ENCODE data around the gene MED15. TPM values are rescaled to one million over a fixed set of nuclear protein-coding genes. Genes with fewer than 3 reads are reported as not detected.

The MED15 gene
- total RNA-seq, 1 experiment from 2014 or later: 40.2 TPM

- H3K4me1 ChIP-seq (replicated peaks): peaks cover 64% of the 10 kb centered on the region
- no peak overlapping the region; the same call in 1 of the 2 replicates for H3K27ac ChIP-seq
- H3K36me3 ChIP-seq: peaks cover 68% of the 10 kb centered on the region
- no peaks in the 10 kb centered on the region for H3K27me3 ChIP-seq (replicated peaks)
- no peak overlapping the region for H3K4me3 ChIP-seq
- H3K9me3 ChIP-seq (replicated peaks): no peaks in the 10 kb centered on the region
- no peak for DNase-seq (ENCODE audit: low read depth in 1 of 2, low spot score in 2 of 2)
Measured at GRCh38 chr22:20524004-20524481, 16.6 kb downstream of the MED15 start.

- Histone ChIP-seq H3K36me3 (peaks cover 58% of the 10 kb centered on the region), H3K27ac (no peak overlapping the region), H3K27me3 (replicated peaks) (no peaks in the 10 kb centered on the region), H3K9me3 (replicated peaks) (no peaks in the 10 kb centered on the region), H3K4me3 (no peak overlapping the region), H3K4me1 (replicated peaks) (peaks cover 69% of the 10 kb centered on the region)
- no peak for DNase-seq (ENCODE audit: low read depth in 1 of 2, low spot score in 2 of 2)
Measured at GRCh38 chr22:20525048-20525447, 17.6 kb downstream of the MED15 start.

- DNase-seq (ENCODE audit: low read depth in 1 of 2, low spot score in 2 of 2): no peak
- peaks cover 57% of the 10 kb centered on the region for H3K36me3 ChIP-seq
- no peaks in the 10 kb centered on the region for H3K9me3 ChIP-seq (replicated peaks)
- no peak overlapping the region for H3K4me3 ChIP-seq
- peak overlapping the region; percentile 48 for H3K27ac ChIP-seq
- peaks cover 76% of the 10 kb centered on the region for H3K4me1 ChIP-seq (replicated peaks)
- H3K27me3 ChIP-seq (replicated peaks): no peaks in the 10 kb centered on the region
Measured at GRCh38 chr22:20526305-20526627, 18.9 kb downstream of the MED15 start.

- peak; percentile 70 for DNase-seq (ENCODE audit: low read depth in 1 of 2, low spot score in 2 of 2)
- Histone ChIP-seq H3K27me3 (replicated peaks) (no peaks in the 10 kb centered on the region), H3K9me3 (replicated peaks) (no peaks in the 10 kb centered on the region), H3K36me3 (peaks cover 60% of the 10 kb centered on the region), H3K4me3 (no peak overlapping the region), H3K27ac (peak overlapping the region; percentile 48), H3K4me1 (replicated peaks) (peaks cover 81% of the 10 kb centered on the region)
Measured at GRCh38 chr22:20526628-20527355, 19.4 kb downstream of the MED15 start.

GRCh38 chr22:20528405-20528978 lies 21.1 kb downstream of the MED15 start:
- H3K4me1 ChIP-seq (replicated peaks): peaks cover 83% of the 10 kb centered on the region
- H3K36me3 ChIP-seq: peaks cover 59% of the 10 kb centered on the region
- no peaks in the 10 kb centered on the region for H3K27me3 ChIP-seq (replicated peaks)
- H3K9me3 ChIP-seq (replicated peaks): no peaks in the 10 kb centered on the region
- no peak for DNase-seq (ENCODE audit: low read depth in 1 of 2, low spot score in 2 of 2)
- no peak overlapping the region for H3K27ac ChIP-seq
- no peak overlapping the region for H3K4me3 ChIP-seq

GRCh38 chr22:20530368-20531153 lies 23.2 kb downstream of the MED15 start:
- peak; percentile 59 to 83 for DNase-seq (ENCODE audit: low read depth in 1 of 2, low spot score in 2 of 2)
- H3K36me3 ChIP-seq: peaks cover 72% of the 10 kb centered on the region
- H3K27me3 ChIP-seq (replicated peaks): no peaks in the 10 kb centered on the region
- H3K9me3 ChIP-seq (replicated peaks): no peaks in the 10 kb centered on the region
- peak overlapping the region; percentile 83 for H3K27ac ChIP-seq
- H3K4me1 ChIP-seq (replicated peaks): peaks cover 75% of the 10 kb centered on the region
- no peak overlapping the region for H3K4me3 ChIP-seq

- Histone ChIP-seq H3K4me3 (no peak overlapping the region), H3K36me3 (peaks cover 67% of the 10 kb centered on the region), H3K27ac (peak overlapping the region; percentile 83)
Measured at GRCh38 chr22:20531154-20531403, 23.7 kb downstream of the MED15 start.

GRCh38 chr22:20531404-20532201 lies 24.2 kb downstream of the MED15 start:
- DNase-seq (ENCODE audit: low read depth in 1 of 2, low spot score in 2 of 2): peak; percentile 87 to 91
- Histone ChIP-seq H3K27ac (peak overlapping the region; percentile 83), H3K27me3 (replicated peaks) (no peaks in the 10 kb centered on the region), H3K9me3 (replicated peaks) (no peaks in the 10 kb centered on the region), H3K4me3 (no peak overlapping the region), H3K36me3 (peaks cover 65% of the 10 kb centered on the region), H3K4me1 (replicated peaks) (peaks cover 65% of the 10 kb centered on the region)

More at GRCh38 chr22:20531154-20531403, 23.7 kb downstream of the MED15 start:
- no peaks in the 10 kb centered on the region for H3K9me3 ChIP-seq (replicated peaks)
- no peaks in the 10 kb centered on the region for H3K27me3 ChIP-seq (replicated peaks)
- DNase-seq (ENCODE audit: low read depth in 1 of 2, low spot score in 2 of 2): no peak
- H3K4me1 ChIP-seq (replicated peaks): peaks cover 70% of the 10 kb centered on the region

- Histone ChIP-seq H3K9me3 (replicated peaks) (no peaks in the 10 kb centered on the region), H3K36me3 (peaks cover 72% of the 10 kb centered on the region), H3K27me3 (replicated peaks) (no peaks in the 10 kb centered on the region), H3K4me1 (replicated peaks) (peaks cover 56% of the 10 kb centered on the region), H3K4me3 (no peak overlapping the region), H3K27ac (peak overlapping the region; percentile 83)
- no peak for DNase-seq (ENCODE audit: low read depth in 1 of 2, low spot score in 2 of 2)
Measured at GRCh38 chr22:20532256-20532993, 25.0 kb downstream of the MED15 start.

GRCh38 chr22:20533095-20533878 lies 25.9 kb downstream of the MED15 start:
- no peak for DNase-seq (ENCODE audit: low read depth in 1 of 2, low spot score in 2 of 2)
- no peak overlapping the region for H3K4me3 ChIP-seq
- peak overlapping the region; percentile 83; the same call in 1 of the 2 replicates for H3K27ac ChIP-seq
- peaks cover 72% of the 10 kb centered on the region for H3K36me3 ChIP-seq
- no peaks in the 10 kb centered on the region for H3K27me3 ChIP-seq (replicated peaks)
- H3K4me1 ChIP-seq (replicated peaks): peaks cover 49% of the 10 kb centered on the region
- H3K9me3 ChIP-seq (replicated peaks): no peaks in the 10 kb centered on the region

- Histone ChIP-seq H3K4me3 (no peak overlapping the region), H3K9me3 (replicated peaks) (no peaks in the 10 kb centered on the region), H3K4me1 (replicated peaks) (peaks cover 43% of the 10 kb centered on the region), H3K36me3 (peaks cover 72% of the 10 kb centered on the region), H3K27ac (no peak overlapping the region), H3K27me3 (replicated peaks) (no peaks in the 10 kb centered on the region)
- no peak for DNase-seq (ENCODE audit: low read depth in 1 of 2, low spot score in 2 of 2)
Measured at GRCh38 chr22:20533879-20534265, 26.5 kb downstream of the MED15 start.

GRCh38 chr22:20536590-20537324 lies 29.3 kb downstream of the MED15 start:
- no peaks in the 10 kb centered on the region for H3K27me3 ChIP-seq (replicated peaks)
- H3K27ac ChIP-seq: no peak overlapping the region
- H3K4me3 ChIP-seq: no peak overlapping the region
- no peaks in the 10 kb centered on the region for H3K9me3 ChIP-seq (replicated peaks)
- no peak for DNase-seq (ENCODE audit: low read depth in 1 of 2, low spot score in 2 of 2)
- H3K36me3 ChIP-seq: peaks cover 84% of the 10 kb centered on the region
- peaks cover 21% of the 10 kb centered on the region for H3K4me1 ChIP-seq (replicated peaks)

Measured in SJSA1 (cell line).